GM19043 (cell line): Measurements from ENCODE around the gene ARL14EPL.

Experiments
- ATAC-seq: cut with Tn5 transposase; IDR thresholded peaks from one replicate; pipeline ENCODE4 v1.9.1; 2021; ENCODE audit warnings: low read depth; ENCODE audit not compliant: unreplicated experiment

Gene ARL14EPL

DNA sequence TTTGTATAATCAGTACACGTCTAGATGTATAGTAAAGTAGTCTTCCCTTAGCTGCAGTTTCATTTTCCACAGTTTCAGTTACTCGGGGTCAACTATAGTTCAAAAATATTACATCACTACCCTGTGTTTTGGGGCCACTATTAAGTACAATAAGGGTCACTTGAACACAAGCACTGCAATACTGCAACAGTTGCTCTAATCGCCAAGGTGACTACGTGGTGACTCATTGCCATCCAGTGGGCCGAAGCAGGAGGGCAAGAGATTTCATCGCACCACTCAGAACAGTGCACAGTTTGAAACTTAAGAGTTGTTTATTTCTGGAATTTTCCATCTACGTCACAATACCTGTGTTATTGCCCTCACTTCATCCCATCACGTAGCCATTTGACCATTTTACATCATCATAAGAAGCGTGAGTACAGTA lies at the start of gene ARL14EPL:
Gene ARL14EPL (plus strand): TSS at position 379 of the 424 bp plus-strand sequence. CDS start 18,994 bp downstream, outside the sequence.
- ATAC-seq, result peak; percentile 72

DNA sequence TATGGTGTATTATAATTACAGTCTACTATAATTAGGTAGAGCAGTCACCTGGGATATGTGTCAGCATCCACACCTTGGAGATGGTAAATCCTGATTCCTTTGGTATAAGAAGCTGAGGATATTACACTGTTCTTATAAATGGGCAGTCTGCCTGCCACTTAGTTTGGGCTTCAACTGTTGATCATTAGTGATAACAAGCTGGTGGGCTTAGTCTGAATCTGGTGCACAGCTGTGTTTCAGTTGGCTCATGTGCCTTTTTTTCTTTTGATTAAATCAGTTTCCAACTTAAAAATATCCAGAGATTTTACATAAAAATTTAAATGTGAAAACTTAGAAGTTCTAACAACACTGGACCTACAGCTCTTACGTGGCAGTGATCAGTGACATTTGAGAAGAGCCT lies 48.8 kb upstream of the ARL14EPL start:
- no peak for ATAC-seq

GRCh38 chr5:115985802-115986757 lies 46.2 kb upstream of the ARL14EPL start:
- no peak for ATAC-seq

DNA sequence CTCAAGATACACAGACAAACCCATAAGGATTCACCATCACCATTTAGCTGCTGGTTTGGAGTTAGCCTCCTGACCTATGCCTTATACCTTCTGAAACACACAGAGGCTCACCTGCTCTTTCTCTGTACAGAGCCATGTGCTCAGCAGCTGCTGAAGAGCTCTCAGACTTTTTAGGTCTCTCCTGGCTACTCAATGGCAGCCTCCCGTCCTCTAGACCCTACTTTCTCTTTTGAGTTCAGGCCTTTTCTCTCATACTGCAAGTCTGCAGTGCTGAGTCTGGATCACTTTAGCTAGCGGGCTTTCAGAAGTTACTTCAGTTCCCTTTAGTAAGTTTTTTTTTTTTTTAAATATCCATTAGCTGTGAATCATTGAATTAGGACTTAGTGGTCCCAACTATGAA lies 44.3 kb upstream of the ARL14EPL start:
- no peak for ATAC-seq

DNA sequence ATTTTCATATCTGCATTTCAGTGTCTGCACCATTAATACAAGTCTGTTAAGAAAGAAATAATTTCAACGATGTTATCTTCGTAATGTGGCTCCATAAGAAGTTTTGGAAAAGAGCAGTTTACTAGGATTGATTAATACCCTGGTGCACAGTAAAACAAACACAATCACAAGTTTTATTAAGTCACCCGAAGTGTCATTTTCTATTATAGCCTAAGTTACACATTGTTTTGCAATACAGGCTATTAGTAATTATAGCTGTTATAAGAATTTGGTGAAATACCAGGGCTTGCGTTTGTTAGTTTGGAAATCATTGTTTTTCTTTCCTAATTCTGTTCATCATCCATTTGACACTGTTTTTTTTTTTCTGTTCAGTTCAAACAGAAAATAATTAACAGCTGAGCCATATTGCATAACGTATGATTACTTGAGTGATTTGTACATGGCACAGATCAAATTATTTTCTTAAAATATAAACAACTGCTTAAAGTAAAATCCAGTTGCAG lies 39.4 kb upstream of the ARL14EPL start:
- no peak for ATAC-seq

DNA sequence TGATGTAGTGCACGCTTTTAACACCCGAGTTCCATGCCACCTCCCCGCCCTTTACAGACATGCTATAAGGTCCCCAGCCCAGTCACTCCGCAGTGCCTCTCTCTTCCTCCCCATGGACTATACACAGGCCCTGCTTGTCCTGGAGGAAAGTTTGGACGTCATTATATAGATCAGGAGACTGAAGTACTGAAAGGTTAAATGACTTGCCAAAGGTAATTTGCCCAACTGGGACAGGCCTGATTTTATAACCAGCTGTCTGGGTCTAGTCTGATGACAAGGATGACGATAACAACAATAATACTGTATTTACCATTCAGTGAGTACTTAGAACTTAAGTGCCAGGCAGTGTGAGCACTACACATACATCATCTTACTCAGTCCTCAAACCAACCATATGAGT lies 36.9 kb upstream of the ARL14EPL start:
- no peak for ATAC-seq

- ATAC-seq, result no peak
Measured at GRCh38 chr5:116002116-116002906, 30.0 kb upstream of the ARL14EPL start.

DNA sequence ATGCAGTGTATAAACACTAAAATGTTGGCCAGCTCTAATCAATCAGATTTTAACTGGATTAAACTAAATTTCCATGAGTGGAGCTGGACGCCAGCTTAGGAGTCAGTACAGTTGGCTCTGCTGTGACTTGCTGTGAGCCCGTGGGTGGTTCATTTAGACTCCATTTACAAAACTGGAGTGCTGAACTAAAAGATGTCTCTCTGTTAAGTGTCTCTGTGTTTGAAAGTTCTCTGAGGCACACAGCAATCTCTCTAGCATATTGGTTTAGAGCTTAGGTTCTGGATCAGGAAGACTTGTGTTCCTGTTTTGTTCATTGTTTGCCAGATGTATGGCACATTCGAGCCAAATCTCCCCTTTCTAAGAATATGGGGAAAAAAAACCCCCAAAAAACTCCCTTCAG lies 28.0 kb upstream of the ARL14EPL start:
- no peak for ATAC-seq

DNA sequence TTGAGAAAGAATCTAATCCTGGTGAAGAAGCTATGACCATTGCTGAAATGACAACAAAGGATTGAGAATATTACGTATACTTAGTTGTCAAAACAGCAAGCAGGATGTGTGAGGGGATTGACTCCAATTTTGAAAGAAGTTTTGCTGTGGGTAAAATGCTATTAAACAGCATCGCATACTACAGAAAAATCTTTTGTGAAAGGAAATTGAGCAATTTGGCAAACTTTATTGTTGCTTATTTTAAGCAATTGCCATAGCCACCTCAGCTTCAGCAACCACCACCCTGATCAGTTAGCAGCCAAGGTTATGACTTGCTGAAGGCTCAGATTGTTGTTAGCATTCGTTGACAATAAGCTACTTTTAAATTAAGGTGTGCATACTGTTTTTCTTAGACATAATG lies 22.5 kb upstream of the ARL14EPL start:
- ATAC-seq, result no peak

GRCh38 chr5:116011046-116011445 lies 21.2 kb upstream of the ARL14EPL start:
- ATAC-seq, result no peak

DNA sequence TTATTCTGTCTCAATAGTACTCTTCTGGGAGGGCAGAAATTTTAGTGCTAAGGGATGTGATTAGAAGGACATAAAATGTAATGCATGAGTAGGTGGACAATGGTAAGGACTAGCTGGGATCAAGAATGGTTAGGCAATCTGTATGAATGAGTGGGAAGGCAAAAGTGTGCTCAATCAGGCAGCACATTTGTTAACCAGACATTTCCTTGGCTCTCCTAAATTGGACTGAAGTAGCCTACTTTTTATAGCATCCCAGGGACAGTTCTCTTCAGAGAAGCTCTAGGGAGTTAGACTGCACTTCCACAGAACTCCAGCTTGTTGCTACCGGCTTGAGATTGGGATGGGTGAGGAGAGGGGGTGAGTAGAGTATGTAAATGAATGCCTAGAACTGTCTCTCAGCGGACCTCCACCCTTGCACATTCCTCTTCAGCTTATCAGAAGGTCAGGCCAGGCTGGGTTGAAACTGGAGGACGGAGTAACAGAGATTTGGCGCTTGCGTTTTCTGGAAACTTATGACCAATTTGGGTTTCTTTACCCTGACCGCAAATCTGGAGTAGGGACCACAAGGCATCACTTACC lies 19.0 kb upstream of the ARL14EPL start:
- ATAC-seq, result no peak

GRCh38 chr5:116013936-116014335 lies 18.3 kb upstream of the ARL14EPL start:
- ATAC-seq, result no peak

DNA sequence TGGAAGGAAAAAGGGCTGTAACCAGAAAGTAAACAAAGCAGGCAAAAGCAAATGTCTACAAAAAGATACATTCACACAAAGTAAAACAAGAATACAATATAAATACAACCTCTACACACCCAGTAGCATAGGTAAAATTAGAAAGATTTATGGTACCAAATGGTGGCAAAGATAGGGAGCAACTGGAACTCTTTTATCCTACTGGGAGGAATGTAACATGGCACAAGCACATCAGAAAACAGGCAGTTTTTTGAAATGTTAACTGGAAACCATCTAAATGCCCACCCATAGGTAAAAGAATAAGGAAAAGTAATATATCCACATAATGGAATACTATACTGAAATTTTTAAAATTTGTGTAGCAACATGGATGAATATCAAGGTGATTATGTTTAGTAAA lies 8.7 kb upstream of the ARL14EPL start:
- ATAC-seq, result no peak

DNA sequence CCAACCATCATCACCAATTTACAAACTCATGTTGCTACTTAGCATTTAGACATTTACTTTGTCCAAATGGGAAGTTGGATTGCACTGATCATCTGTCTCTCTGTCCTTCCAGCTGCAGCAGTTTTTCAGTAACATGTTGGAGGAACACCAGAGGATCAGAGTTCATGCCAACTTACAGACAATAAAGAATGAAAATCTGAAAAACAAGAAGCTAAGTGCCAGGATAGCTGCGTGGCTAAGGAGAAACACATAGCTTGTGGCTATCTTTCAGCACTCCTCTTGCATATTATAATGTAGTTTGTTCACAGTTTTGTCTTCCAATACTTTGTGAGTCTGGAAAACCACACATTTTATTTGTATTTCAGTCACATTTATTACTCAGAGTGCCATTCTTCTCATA lies 6.4 kb upstream of the ARL14EPL start:
- no peak for ATAC-seq

DNA sequence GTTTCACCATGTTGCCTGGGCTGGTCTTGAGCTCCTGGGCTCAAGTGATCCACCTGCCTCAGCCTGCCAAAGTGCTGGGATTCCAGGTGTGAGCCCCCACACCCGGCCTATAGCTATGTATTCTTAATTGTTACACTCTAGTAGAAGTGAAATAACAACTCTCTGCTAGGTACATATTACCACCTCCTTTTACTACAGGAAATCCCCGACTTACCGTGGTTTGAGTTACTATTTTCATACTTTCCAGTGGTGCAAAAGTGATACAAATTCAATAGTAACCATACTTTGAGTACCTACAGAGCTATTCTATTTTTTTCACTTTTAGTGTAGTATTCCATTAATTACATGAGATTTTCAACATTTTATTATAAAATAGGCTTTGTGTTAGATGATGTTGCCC lies 719 bp downstream of the ARL14EPL start:
- no peak for ATAC-seq

DNA sequence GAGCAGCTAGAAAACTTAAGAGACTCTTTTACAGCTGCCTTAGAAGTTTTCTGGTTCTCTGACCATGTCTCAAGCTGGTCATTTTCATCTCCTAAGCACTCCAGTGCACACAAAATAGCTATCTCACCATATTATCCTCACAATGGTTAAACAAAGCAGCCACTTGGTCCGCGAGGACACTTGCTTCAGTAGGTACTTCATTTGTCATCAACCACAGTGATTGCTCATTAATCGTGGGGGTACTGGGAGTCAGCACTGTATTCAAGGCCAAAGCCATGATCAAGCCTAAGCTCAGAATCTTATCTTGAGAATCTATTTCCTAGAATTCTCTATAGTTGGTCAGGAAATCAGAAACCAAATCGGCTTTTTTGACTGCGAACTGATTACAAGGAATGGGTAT lies 2.9 kb downstream of the ARL14EPL start:
- no peak for ATAC-seq

DNA sequence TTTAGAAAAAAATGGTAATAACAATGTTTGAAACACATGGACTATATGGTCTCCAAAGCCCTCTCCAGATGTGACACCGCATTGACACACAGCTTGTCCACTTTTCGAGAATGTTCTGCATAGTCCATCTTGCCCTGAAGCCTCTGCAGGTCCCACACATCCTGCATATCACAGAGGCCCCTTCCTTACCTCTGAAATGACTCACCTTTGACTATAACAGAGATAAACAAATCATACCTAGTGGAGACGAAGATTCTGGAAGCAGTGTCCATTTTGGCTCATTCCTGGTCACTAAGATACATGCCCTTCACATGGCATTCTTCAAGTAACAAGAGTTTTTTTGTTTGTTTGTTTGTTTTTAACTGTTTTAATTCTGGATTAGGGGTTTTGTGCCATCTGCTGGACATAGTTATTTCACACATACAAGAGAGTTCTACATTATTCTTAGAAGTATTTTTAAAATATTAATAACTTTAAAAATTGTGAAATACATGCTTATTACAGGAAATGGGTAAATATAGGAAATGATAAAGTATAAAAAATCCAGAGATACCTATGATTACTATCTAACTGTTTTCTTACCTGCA lies 5.1 kb downstream of the ARL14EPL start:
- no peak for ATAC-seq

DNA sequence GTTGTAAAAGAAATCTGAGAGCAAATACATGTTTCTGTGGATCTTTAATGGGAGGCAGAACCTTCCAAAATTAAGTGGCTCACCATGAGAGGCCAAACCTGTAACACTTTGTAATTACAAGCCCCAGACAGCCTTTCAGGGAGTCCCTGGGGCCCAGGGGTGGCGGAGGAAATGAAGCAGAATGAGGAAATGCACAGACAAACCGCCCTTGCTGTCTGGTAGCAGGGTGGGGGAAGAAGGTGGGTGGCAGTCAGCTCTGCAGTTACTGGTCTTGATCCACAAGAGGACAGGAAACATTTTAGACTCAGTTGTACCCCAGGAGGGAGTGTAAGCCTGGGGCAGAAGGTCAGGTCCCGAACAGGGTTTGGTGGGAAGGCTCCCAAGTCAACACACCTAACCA lies 6.5 kb downstream of the ARL14EPL start:
- ATAC-seq, result peak; percentile 76

DNA sequence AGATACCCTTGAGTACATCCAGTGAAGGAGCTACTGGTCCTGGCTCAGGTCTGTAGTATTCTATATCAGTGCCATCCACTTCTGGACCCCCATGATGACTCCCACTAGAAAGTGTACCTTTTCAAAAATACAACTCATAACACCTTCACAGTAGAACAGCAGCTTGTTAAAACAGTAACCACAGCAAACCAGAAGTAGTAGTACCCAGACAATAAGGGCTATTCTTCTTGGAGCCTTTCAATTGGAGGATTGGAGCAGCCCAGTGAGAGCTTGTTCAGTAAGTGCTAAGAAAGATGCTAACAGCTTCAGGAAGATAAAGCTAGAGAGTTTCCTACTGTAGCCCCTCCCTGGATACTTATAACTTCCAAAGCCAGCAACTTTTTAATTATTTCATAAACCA lies 10.1 kb downstream of the ARL14EPL start:
- no peak for ATAC-seq

DNA sequence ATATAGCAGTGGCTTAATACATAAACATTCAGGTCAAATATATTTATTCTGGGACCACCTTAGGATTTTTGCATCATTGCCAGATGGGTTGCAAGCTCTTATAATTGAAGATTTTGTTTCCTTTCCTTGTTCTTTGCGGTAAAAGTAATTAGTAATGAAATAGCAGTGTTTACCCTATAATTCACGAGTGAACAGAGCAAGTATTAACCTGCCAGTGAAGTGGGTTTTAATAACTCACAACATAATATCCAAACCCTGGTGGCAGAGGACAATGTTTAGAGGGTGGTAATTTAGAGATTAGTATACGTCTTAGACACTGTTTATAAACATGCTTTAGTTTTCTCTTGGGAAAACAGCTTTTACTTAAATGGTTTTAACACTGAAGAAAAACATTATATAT lies 11.8 kb downstream of the ARL14EPL start:
- ATAC-seq, result no peak

GRCh38 chr5:116045821-116046220 lies 13.5 kb downstream of the ARL14EPL start:
- ATAC-seq, result no peak
